ENCODE measurements around the gene SOX12. TPM values are rescaled to one million over a fixed set of nuclear protein-coding genes. Genes with fewer than 3 reads are reported as not detected.

Gene SOX12
- polyA plus RNA-seq, 1 of the 3 experiments (the other 2 are of a cell fraction), result 11.3 TPM

GRCh38 chr20:277496-277781 is 47.9 kb upstream of the SOX12 start:
- WGBS (ENCODE audit: low lambda C conversion rate), result 43% methylated on average over 3 of the region's 3 CpGs
- H3K4me2 ChIP-seq, result no peak overlapping the region
- H3F3A ChIP-seq (replicated peaks; ENCODE audit: insufficient read depth), result no peaks in the 10 kb centered on the region
- H3K36me3 ChIP-seq (replicated peaks in 1 of 2; ENCODE audit: control insufficient read depth in 1 of 2, insufficient read depth in 2 of 2, low read length in 1 of 2), result peaks cover 0 to 23% of the 10 kb centered on the region in 2 experiments
- no peaks in the 10 kb centered on the region for H3K4me1 ChIP-seq (ENCODE audit: control insufficient read depth in 1 of 2, insufficient read depth in 2 of 2, low read depth in 1 of 2, low read length in 1 of 2)
- no peak for DNase-seq
- H3K9me2 ChIP-seq, result no peaks in the 10 kb centered on the region
- no peak overlapping the region for H3K27ac ChIP-seq (ENCODE audit: low read depth in 2 of 2, low read length in 1 of 2)
- no peaks in the 10 kb centered on the region for H3K27me3 ChIP-seq (ENCODE audit: insufficient read depth)
- H3K9me3 ChIP-seq, result no peaks in the 10 kb centered on the region
- POLR2A ChIA-PET, result no interaction called here
- H3K79me2 ChIP-seq (ENCODE audit: insufficient read depth), result no peaks in the 10 kb centered on the region
- CTCF ChIA-PET, result interaction anchor here (0.7 to 1.7 kb wide), 2 partner anchors 9 to 11 kb away, joined by 3 to 6 read pairs; no protein-coding TSS in a partner anchor
- H4K20me1 ChIP-seq (ENCODE audit: insufficient read depth), result no peaks in the 10 kb centered on the region
- H3K4me3 ChIP-seq (ENCODE audit: low read depth in 2 of 2, low read length in 1 of 2), result no peak overlapping the region
- TF ChIP-seq SIN3A (IDR thresholded peaks at IDR 0.05; ENCODE audit: borderline replicate concordance, low read depth, low read length), result no peak
- no peak for TF ChIP-seq RXRA (IDR thresholded peaks at IDR 0.05; ENCODE audit: borderline replicate concordance, low read depth)
- TF ChIP-seq MAX (IDR thresholded peaks at IDR 0.05; ENCODE audit: low read depth), result no peak
- TF ChIP-seq USF2 (IDR thresholded peaks at IDR 0.05; ENCODE audit: borderline replicate concordance, low read depth, low read length), result no peak
- no peak for TF ChIP-seq GABPA (IDR thresholded peaks at IDR 0.05; ENCODE audit: low read depth)
- TF ChIP-seq MEF2A (IDR thresholded peaks at IDR 0.05; ENCODE audit: borderline replicate concordance, low read depth), result no peak
- no peak overlapping the region for H3K9ac ChIP-seq
- no peak overlapping the region for H2AFZ ChIP-seq (ENCODE audit: low read depth)

- Histone ChIP-seq H2AFZ (ENCODE audit: low read depth) (no peak overlapping the region), H3K27ac (ENCODE audit: low read depth in 2 of 2, low read length in 1 of 2) (no peak overlapping the region), H3K9ac (no peak overlapping the region), H3K27me3 (ENCODE audit: insufficient read depth) (no peaks in the 10 kb centered on the region), H3K4me2 (no peak overlapping the region), H3K36me3 (replicated peaks in 1 of 2; ENCODE audit: control insufficient read depth in 1 of 2, insufficient read depth in 2 of 2, low read length in 1 of 2) (peaks cover 0 to 23% of the 10 kb centered on the region in 2 experiments), H3K4me1 (ENCODE audit: control insufficient read depth in 1 of 2, insufficient read depth in 2 of 2, low read depth in 1 of 2, low read length in 1 of 2) (no peaks in the 10 kb centered on the region), H3K9me2 (no peaks in the 10 kb centered on the region), H3K79me2 (ENCODE audit: insufficient read depth) (no peaks in the 10 kb centered on the region), H3K9me3 (no peaks in the 10 kb centered on the region), H4K20me1 (ENCODE audit: insufficient read depth) (no peaks in the 10 kb centered on the region), H3K4me3 (ENCODE audit: low read depth in 2 of 2, low read length in 1 of 2) (no peak overlapping the region), H3F3A (replicated peaks; ENCODE audit: insufficient read depth) (no peaks in the 10 kb centered on the region)
- POLR2A ChIA-PET, result no interaction called here
- CTCF ChIA-PET, result interaction anchor here (1.7 kb wide), 1 partner anchor 10 kb away, joined by 6 read pairs; no protein-coding TSS in a partner anchor
- WGBS (ENCODE audit: low lambda C conversion rate), result 91% methylated on average over 5 of the region's 5 CpGs
- no peak for DNase-seq
- TF ChIP-seq RAD21 (IDR thresholded peaks at IDR 0.05; ENCODE audit: low read length) (no peak), MAX (IDR thresholded peaks at IDR 0.05; ENCODE audit: low read depth) (no peak), RCOR1 (IDR thresholded peaks at IDR 0.05; ENCODE audit: low read length) (no peak), CTCF (IDR thresholded peaks at IDR 0.05) (no peak), EZH2phosphoT487 (IDR thresholded peaks at IDR 0.05; ENCODE audit: borderline replicate concordance, low read depth) (no peak), SMC3 (IDR thresholded peaks at IDR 0.05; ENCODE audit: low read depth, low read length) (no peak), CHD2 (IDR thresholded peaks at IDR 0.05; ENCODE audit: low read length, partially characterized antibody) (no peak), NFIC (IDR thresholded peaks at IDR 0.05; ENCODE audit: borderline replicate concordance) (no peak), RFX5 (IDR thresholded peaks at IDR 0.05; ENCODE audit: low read length) (no peak), USF1 (IDR thresholded peaks at IDR 0.05; ENCODE audit: borderline replicate concordance, low read depth) (no peak), NRF1 (IDR thresholded peaks at IDR 0.05; ENCODE audit: low read depth, low read length) (no peak), GABPA (IDR thresholded peaks at IDR 0.05; ENCODE audit: low read depth) (no peak), GATA2 (CRISPR knock-in tag; IDR thresholded peaks at IDR 0.05) (no peak), MXI1 (IDR thresholded peaks at IDR 0.05; ENCODE audit: low read depth, low read length) (no peak)
Observed at GRCh38 chr20:278181-278580, 47.2 kb upstream of the SOX12 start.

Measured in SK-N-SH (cell line).